Measurements from ENCODE around the gene NAALADL2.

NAALADL2 gene

DNA sequence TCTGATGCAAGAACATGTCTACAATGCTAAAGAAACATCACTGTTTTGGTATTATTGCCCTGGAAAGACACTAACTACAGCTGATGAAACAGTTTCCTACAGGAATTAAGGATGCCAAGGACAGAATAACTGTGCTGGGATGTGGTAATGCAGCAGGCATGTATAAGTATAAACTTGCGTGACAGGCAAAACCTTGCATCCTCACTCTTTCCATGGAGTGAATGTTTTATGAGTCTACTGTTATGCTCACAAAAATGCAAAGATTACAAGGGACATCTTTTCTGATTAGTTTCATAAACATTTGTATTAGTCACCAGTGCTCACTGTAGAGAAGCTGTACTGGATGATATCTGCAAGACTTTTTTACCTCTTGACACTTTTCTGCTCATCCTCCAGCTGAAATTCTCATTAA is 143.6 kb downstream of the NAALADL2 start:
- Histone ChIP-seq H3K27me3 (ENCODE audit: low read length) (no peaks in the 10 kb centered on the region), H4K20me1 (ENCODE audit: low read depth, low read length) (no peaks in the 10 kb centered on the region), H3K9me3 (ENCODE audit: insufficient read depth, low read length) (no peaks in the 10 kb centered on the region), H3K9ac (ENCODE audit: low read length) (no peak overlapping the region), H3K27ac (ENCODE audit: low read depth, low read length) (no peak overlapping the region), H3K4me3 (ENCODE audit: insufficient read depth, low read length, poor library complexity, severe bottlenecking) (no peak overlapping the region), H3F3A (ENCODE audit: insufficient read depth) (no peaks in the 10 kb centered on the region), H3K36me3 (ENCODE audit: low read length) (no peaks in the 10 kb centered on the region), H3K4me2 (ENCODE audit: low read depth, low read length, poor library complexity, severe bottlenecking) (no peak overlapping the region), H3K9me2 (replicated peaks; ENCODE audit: insufficient read depth, low read length) (no peaks in the 10 kb centered on the region), H3K79me2 (ENCODE audit: insufficient read depth, low read length) (no peaks in the 10 kb centered on the region), H2AFZ (ENCODE audit: low read depth, low read length, severe bottlenecking) (no peak overlapping the region)
- TF ChIP-seq CTCF (IDR thresholded peaks at IDR 0.05; ENCODE audit: insufficient read depth, low read length, poor library complexity, severe bottlenecking) (no peak), EZH2phosphoT487 (conservative IDR thresholded peaks at IDR 0.05; ENCODE audit: low read length) (no peak)

GRCh38 chr3:175003590-175003989 is 144.5 kb downstream of the NAALADL2 start:
- Histone ChIP-seq H3K4me3 (ENCODE audit: insufficient read depth, low read length, poor library complexity, severe bottlenecking) (no peak overlapping the region), H4K20me1 (ENCODE audit: low read depth, low read length) (no peaks in the 10 kb centered on the region), H3K9ac (ENCODE audit: low read length) (no peak overlapping the region), H3K4me2 (ENCODE audit: low read depth, low read length, poor library complexity, severe bottlenecking) (no peak overlapping the region), H2AFZ (ENCODE audit: low read depth, low read length, severe bottlenecking) (no peak overlapping the region), H3K9me3 (ENCODE audit: insufficient read depth, low read length) (no peaks in the 10 kb centered on the region), H3K9me2 (replicated peaks; ENCODE audit: insufficient read depth, low read length) (no peaks in the 10 kb centered on the region), H3K36me3 (ENCODE audit: low read length) (no peaks in the 10 kb centered on the region), H3K79me2 (ENCODE audit: insufficient read depth, low read length) (no peaks in the 10 kb centered on the region), H3K27me3 (ENCODE audit: low read length) (no peaks in the 10 kb centered on the region), H3F3A (ENCODE audit: insufficient read depth) (no peaks in the 10 kb centered on the region), H3K27ac (ENCODE audit: low read depth, low read length) (no peak overlapping the region)
- TF ChIP-seq CTCF (IDR thresholded peaks at IDR 0.05; ENCODE audit: insufficient read depth, low read length, poor library complexity, severe bottlenecking) (no peak), EZH2phosphoT487 (conservative IDR thresholded peaks at IDR 0.05; ENCODE audit: low read length) (no peak)

DNA sequence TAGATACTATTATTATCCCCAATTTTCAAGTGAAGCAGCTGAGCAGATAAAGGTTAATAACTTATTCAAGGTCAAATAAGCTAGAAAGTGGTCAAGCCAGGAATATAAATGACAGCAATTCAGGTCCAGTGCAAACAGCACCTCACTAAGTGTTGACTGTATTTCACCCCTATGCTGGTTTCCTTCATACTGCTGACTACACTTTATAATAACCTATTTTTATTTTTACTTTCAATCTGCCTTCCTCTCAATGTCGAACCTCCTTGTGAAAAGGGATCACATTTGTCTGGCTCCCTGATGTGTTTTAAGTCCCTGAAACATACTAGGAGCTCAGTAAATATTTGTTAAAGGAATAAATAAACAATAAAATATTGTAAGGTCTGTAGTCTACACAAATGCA is 146.1 kb downstream of the NAALADL2 start:
- TF ChIP-seq CTCF (IDR thresholded peaks at IDR 0.05; ENCODE audit: insufficient read depth, low read length, poor library complexity, severe bottlenecking) (no peak), EZH2phosphoT487 (conservative IDR thresholded peaks at IDR 0.05; ENCODE audit: low read length) (no peak)

More for the DNA sequence above, 146.1 kb downstream of the NAALADL2 start:
- no peaks in the 10 kb centered on the region for H3K79me2 ChIP-seq (ENCODE audit: insufficient read depth, low read length)
- H3F3A ChIP-seq (ENCODE audit: insufficient read depth): no peaks in the 10 kb centered on the region
- H3K9me2 ChIP-seq (replicated peaks; ENCODE audit: insufficient read depth, low read length): no peaks in the 10 kb centered on the region
- no peak overlapping the region for H2AFZ ChIP-seq (ENCODE audit: low read depth, low read length, severe bottlenecking)
- no peaks in the 10 kb centered on the region for H4K20me1 ChIP-seq (ENCODE audit: low read depth, low read length)
- no peak overlapping the region for H3K9ac ChIP-seq (ENCODE audit: low read length)
- H3K27me3 ChIP-seq (ENCODE audit: low read length): no peaks in the 10 kb centered on the region
- H3K27ac ChIP-seq (ENCODE audit: low read depth, low read length): no peak overlapping the region
- H3K36me3 ChIP-seq (ENCODE audit: low read length): no peaks in the 10 kb centered on the region
- no peak overlapping the region for H3K4me2 ChIP-seq (ENCODE audit: low read depth, low read length, poor library complexity, severe bottlenecking)
- H3K9me3 ChIP-seq (ENCODE audit: insufficient read depth, low read length): no peaks in the 10 kb centered on the region
- no peak overlapping the region for H3K4me3 ChIP-seq (ENCODE audit: insufficient read depth, low read length, poor library complexity, severe bottlenecking)
